Endometrium (tissue), 2 donors: ENCODE measurements around the gene CDHR3.

Source experiments
- FAIRE-seq: peaks from 2 replicates; lab custom pipeline; 2012; peaks lifted over from hg19 to GRCh38; lab: Jason Lieb, UNC
- donor health status: control.
- donor health status: control.

CDHR3 gene

DNA sequence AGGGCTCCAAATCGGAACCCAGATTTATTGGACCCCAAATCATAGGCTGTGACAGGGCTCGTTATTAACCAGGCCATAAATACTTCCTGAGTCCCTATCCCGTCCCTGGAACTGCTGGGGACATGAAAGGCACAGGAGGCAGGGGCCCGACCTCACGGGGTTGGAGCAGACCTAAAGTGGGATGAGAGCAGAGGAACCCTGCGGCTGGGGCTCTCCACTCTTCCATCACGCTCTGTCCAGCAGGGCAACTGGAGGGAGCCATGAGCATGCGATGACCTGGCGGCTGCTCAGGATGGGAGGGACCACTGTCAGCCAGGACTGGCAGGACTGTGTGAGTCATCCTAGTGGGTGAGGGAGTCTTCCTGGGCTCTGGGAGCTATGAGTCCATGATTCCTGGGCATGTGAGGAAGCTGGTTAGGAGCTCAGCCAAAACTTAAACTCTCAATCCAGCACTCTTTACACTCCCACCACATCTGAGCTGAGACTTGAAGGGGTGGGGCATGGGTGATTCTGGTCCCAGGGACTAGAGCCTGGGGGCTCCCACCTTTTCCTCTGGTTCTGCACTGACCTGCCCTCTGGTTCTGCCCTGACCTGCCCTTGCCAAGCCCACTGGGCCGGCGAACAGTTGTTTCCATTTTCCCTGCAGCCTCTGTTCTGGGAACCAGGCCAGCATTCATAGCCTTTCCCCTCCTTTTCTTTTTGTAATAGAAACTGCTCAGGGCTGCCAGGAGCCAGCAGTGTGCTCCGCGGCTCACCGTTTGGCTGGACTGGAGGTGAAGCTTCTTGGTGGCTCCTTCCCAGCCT is 101.9 kb downstream of the CDHR3 start:
- FAIRE-seq = no peak

DNA sequence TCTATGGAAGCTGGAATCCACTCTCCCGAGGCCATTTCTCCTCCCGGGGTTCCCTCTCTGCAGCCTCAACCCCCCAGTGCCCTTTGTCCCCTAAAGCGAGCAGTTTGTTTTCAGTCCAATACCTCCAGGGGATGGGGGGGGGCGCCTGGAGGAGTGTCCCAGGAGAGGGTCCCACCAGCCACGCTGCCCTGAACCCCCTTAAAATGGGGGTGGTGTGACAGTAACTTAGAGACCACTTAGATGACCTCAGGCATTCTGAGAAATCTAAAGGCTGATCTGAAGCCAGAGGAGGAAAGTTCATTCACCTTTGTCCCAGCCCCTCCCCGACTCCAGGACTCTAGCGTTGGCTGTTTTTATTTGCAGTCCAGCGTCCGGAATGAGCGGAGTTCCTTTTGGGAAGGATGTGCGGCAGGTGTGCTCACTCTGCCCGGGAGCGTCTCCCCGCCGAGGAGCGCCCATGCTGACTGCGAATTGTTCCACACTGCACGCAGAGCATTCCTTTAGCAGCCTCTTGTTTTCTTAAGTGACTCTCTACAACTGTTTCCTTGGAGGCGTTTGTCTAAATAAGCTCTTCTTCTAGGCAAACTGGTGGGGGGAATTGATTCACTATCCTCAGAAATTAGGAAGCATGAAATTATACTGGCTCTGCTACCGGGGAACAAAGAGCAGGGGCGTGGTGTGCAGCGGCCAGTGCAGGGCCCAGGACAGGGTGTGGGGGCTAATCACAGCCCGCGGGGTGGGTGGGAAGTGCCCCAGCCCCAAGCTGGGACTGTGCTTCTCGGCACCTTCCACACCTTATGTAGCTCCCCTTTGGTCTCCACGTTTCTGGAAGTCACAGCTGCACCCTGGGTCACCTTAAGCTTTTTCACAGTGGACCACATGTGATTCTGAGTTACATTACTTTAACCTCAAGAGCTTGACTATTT is 102.8 kb downstream of the CDHR3 start:
- no peak for FAIRE-seq

DNA sequence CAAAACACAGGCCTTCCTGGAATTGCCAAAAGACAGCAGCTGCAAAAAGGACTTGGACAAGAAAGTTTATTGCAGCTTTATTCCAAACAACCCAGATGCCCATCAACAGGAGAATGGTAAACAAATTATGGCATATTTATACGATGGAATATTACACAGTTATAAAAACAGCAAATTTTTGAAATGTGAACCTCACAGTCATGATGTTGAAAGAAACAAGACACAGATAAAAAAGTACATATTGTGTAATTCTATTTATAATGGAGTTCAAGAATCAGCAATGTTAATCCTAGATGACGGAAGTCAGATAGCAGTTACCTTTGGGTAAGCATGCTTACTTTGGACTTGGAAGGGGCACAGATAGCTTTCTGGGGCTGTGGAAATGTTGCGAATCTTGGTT is 104.6 kb downstream of the CDHR3 start:
- FAIRE-seq = no peak

DNA sequence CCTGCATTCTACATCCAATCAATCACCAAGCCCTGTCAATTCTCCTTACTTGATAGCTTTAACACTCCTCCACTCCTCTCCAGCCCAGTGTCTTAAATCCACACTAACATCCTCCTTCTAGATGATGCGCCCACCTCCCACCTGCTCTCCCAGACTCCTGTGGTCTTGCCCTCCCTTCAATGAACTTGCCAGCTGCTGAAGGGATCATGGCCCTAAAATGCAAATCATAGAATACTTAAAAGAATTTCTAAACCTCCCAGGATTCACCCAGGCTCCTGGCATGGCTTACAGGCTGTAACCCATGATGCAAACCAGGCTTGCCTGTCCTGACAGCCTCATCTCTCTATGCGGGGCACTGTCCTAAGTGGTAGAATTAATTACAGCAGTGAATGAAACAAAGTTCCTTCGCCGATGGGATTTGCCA is 105.5 kb downstream of the CDHR3 start:
- FAIRE-seq = no peak

DNA sequence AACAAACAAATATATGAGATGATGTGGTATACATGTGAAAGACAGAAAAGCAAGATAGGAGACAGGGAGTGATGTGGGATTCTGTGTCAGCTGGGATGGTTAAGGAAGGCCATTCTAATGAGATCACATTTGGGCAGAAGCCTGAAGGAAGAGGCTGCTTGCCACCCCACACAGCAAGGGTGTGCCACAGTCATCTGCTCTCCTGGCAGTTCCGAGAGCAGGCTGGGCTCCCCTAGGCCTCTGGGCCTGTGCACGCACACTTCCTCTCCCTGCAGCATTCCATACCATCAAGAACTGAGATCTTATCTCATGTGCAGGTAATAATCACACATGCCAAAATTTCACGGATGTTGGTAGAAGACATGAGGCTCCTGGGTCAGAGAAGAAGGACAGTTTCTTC is 105.9 kb downstream of the CDHR3 start:
- FAIRE-seq = no peak

DNA sequence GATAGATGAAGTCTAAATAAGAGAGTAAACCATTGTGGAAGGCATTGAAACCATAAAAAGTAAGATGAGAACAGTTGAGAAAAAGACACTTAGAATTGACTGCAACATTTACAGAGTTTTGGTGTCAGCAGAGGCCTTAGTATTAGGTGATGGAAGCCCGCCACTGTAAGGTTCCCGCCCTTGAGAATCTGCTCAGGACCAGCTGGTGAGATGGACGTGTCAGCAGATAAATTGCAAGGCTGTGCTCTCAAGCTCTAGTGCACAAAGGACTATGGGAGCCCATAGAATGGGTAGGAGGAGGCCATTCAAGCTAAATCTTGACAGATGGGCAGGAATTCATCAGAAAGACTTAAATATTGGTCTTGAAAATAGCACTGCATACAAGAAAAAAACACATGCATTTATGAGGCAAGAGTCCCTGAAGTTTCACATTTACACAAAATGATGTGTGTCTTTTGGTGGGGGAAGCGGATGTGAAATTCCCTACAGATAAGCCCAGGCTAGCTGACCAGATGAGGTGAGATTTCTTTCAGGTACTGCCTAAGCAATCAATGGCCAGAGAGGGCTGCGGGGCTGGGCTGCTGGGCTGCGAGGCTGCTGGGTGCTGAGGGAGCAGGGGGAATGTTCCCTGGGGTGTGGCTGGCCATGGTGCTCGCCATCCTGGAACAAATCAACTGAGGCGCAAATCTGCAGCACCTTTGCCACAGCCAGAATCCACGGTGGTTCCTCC is 106.6 kb downstream of the CDHR3 start:
- FAIRE-seq = no peak

DNA sequence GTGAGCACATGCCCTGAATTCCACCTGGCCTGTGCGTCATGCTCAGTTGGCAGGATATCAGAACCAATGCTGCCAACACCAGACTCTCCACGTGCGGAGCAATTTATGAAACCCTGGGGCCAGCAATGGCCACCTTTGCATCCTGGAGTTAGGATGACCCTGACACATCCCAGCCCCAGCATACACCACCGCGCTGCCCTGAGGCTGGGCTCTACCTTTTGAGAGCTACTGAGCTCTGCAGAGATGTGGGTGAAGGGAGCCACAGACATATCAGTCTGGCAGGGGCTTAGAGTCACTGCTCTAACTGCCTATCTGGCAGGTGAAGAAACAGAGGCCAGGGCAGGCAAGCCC is 107.1 kb downstream of the CDHR3 start:
- no peak for FAIRE-seq

DNA sequence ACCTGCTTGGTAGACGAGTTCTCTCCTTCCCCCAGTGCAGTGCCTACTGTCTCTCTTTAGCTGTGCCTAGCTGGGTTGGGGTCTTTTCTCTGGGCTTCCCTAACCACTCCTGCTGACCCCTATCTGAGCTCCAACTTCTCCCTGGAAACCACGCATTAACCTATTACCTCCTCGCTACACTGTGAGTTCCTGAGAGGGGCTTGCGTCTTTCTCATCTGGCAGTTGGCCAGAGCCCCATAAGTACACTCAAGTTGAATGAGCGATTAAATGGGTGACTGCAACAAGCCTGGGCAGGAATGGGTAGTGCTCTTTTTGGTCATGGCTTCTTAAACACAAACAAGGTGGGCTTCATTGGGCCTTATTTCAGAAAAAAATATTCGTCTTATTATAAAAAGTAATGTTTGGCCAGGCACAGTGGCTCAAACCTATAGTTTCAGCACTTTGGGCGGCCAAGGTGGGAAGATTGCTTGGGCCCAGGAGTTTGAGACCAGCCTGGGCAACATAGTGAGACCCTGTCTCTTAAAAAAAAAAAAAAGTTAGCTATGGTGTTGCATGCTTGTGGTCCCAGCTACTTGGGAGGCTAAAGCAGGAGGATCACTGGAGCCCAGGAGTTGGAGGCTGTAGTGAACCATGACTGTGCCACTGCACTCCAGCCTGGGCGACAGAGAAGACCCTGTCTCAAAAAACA is 107.6 kb downstream of the CDHR3 start:
- FAIRE-seq = no peak

DNA sequence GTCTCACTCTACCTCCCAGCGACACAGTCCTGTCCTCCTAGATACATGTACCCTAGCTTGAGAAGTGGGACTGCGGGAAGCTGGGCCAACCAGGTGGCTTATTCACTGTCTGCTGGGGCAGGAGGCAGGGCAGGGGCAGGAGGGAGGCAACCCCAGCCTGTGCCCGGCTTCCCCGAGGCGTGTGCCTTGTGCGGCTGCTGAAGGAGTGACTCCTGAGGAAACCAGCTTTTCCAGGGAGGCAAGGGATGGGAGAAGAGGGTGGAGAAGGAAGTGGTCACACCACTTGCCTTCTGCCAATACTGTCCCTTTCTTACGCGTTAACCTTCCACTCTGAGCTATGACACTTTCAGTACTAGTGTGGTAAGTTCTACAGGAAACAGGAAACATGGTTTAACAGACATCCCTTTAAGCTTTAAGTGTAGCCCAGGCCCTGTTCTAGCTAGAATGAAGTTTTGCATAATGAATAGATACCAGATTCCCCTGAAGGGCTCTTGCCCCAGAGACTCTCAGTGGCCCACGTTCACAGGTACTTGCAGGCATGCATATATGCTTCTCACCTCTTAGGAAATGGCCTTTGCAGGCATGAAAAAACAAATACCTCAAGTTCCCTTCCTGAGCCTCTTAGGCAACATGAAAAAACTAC is 108.4 kb downstream of the CDHR3 start:
- no peak for FAIRE-seq

DNA sequence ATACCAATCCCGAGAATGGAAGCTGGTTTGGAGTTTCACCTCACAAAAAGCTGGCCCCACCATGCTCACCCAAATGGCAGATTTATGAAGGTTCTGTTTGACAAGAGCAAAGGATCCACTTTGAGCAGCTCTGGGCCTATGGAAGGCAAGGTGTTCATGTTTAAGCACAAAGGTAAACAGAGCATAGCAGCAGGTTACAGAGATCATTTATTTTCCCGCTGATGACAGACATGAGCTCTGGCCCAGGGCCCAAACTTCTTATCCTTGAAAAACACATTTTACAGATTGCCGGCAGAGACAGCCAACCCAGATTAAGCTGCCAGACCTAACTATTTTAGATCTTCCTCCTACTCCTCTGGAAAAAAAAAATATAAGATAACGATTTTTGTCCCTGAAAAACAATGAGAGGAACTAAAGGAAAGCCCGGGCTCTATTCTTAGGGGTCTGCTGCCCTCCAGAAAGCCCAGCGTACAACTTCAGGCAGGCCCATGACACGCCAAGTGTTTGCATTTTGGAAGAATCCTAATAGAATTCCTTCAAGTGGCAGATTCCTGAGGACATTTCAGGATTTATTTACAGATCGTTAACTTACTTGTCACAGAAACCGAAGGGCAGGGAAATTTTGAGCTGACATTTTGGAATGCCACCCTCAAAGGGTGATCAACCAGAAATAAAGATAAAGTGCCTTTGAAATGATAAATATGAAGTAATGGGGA is 109.1 kb downstream of the CDHR3 start:
- no peak for FAIRE-seq

DNA sequence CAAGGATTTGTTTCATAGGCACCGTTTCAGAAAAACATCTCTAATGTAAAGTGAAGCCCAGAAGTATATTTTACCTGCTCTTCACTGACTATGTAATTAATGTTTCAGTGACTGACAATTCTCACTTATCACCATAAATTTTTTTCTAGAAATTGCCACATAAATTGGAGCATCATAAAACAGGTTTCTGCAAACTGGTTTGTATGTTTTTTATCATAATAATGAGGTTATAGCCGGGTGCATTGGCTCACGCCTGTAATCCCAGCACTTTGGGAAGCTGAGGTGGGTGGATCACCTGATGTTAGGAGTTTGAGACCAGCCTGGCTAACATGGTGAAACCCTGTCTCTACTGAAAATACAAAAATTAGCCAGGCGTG is 109.6 kb downstream of the CDHR3 start:
- no peak for FAIRE-seq

DNA sequence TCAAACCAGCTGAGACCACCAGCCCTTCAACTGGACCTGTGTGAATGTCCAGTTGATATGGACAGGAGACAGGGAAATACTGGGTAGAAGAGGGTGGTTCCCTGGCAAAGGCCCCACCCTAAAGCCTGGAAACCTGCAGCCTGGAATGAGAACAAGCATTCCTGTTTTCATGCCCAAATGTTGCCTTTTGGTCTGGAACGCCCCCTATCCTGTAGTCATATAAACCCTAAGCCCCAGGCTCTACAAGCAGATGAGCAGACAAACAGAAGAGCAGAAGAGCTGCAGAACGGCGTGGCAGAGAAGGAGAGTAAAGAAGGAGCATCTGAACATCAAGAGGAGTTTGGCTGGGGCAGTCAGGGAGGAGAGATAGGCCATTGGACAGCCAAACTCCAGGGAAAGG is 110.6 kb downstream of the CDHR3 start:
- no peak for FAIRE-seq

DNA sequence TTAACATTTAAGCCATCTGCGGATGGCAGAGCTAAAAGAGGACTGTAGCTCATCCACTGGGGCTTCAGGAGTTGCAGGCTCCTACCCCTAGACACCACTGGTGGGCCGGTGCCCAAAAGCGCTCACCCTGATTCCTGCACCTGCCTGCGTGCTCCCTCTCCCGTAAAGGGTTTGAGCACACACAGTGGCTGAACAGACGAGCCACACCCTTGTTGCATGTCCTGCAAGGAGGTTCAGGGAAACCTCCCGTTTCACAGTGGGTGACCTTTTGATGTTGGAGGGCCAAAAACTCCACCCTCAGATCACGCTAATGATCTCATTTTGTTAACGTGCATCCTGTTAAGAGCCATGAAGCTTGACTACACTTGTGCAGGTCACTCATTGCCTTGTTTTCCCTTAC is 111.2 kb downstream of the CDHR3 start:
- FAIRE-seq = no peak

DNA sequence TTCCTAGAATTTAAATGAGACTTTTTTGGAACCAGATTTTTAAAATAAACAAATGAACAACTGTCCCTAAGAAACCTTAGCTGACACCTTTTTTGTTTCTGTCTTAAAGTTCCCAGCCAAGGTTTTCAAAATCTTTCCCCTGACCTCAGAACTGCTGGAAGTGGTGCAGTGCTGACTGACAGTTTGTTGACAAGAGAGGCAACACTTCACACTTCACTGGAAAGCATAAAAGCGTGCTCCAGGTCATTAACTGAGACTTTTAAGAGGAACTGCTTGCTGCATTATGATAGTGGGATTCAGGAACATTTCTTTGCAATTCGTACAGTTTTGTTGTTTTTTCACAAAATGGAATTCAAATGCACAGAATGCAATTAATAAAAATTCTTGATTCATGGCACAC is 112.9 kb downstream of the CDHR3 start:
- FAIRE-seq = no peak

DNA sequence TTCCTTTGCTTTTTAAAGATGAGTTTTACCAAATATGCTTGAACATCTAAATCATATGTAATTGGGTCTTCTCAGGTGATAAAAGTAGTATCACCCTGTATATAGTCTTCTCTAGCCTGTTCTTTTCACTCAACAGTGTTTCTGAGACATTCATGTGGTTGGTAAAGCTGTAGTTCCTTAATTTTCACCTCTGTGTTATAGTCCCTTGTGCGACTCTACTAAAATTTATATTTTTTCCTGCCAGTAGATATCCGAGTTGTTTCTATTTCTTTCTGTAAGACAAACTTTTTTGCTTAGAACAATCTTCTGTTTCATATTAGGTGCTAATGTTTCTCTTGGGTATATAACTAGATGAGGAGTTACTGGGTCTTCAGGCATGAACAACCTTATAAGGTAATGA is 113.5 kb downstream of the CDHR3 start:
- no peak for FAIRE-seq

DNA sequence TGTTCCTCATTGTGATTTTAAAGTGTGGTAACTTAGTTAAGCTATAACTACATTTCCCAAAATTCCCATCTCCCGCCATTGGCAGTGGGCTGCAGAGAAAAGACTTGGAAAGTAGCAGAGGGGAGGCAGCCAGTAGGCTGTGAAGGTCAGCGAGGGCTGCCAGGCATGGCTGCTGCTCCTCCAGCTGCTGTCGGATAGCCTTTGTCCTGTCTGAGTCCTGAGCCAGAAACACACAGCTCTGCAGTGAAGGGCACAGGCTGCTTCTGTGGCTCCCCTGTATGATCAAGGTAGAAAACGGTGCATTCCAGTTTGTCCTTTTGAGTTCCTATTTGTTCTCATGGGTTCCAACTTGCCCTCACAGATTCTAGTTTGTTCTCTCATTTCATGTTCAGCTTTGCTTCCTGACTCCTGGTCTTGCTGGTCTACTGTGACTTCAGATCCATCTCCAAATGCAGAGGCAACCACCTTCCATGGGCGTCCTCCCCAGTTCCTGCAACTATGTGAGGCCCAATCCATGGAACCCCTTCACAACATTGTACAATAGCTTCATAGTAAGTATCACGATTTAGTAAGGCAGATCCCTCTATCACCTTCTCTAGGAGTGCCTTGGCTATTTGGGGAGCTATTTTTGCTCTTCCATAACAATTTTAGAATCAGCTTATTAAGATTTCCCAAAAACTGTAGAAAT is 117.4 kb downstream of the CDHR3 start:
- no peak for FAIRE-seq

DNA sequence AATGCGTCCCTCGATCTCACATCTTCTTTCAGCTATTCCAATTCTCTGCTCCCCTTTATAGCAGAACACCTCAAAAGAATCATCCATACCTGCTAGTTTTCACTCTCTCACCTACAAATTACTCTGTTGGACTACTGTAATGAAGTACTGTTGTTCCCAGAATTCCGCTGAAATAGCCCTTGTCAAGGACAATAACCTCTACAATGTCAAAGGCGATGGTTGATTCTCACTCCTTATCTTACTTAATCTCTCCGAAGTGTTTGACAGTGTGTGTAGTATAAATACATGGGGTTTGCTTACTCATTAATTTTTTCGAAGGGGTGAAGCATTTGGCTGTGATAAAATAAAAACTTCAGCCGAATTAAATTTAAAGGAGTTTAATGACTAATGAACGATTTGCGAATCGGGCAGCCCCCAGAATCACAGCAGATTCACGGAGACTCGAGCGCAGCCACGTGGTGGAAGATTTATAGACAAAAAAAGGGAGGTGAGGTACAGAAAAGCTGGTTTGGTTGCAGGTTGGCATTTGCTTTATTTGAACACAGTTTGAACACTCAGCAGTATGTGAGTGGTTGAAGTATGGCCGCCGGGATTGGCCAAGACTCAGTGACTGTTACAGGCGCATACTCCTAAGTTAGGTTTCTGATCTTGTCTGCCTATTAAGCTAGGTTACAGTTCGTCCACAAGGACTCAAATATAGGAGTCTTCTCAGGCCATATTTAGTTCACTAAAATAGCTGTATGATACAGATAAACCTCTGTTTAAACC is 119.2 kb downstream of the CDHR3 start:
- FAIRE-seq = no peak
